Caco-2 (cell line): ENCODE results near the gene PIAS3. TPM values are rescaled to one million over a fixed set of nuclear protein-coding genes. Genes with fewer than 3 reads are reported as not detected.
"Not testable (repeated sequence)": the region's sequence is repeated elsewhere in the genome, so short reads cannot be mapped to it uniquely, and the experiment has no call there.

Experiments
- BruUV-seq: library from RNA; stranded (reverse); fragments of 400-500 nt; replicated peaks from 2 replicates; lab custom pipeline; 2021; lab: Mats Ljungman, UMichigan
- CTCF ChIA-PET: fragments of 300-600 bp; sonication (Branson Sonifier 250); formaldehyde crosslinking; loops from one replicate; lab custom pipeline; 2022; ENCODE audit warnings: antibody characterized with exemption; lab: Charles Lee
- POLR2A ChIA-PET: fragments of 300-600 bp; sonication (Branson Sonifier 250); formaldehyde crosslinking; loops from one replicate; lab custom pipeline; 2022; ENCODE audit warnings: antibody characterized with exemption; lab: Charles Lee
- DNase-seq, 2 experiments: peaks; one replicate each; pipeline versions ENCODE4 v3.0.0 to v3.0.0-alpha.2; 2020 to 2022
- H3K27me3 ChIP-seq: replicated peaks from 2 replicates; pipeline ENCODE4 v1.6.0; 2011; ENCODE audit warnings: low read length; ENCODE audit not compliant: control insufficient read depth, insufficient read depth
- H3K36me3 ChIP-seq: 2 replicates; pipeline ENCODE4 v1.5.1; 2011; ENCODE audit warnings: low read length; ENCODE audit not compliant: control insufficient read depth, insufficient read depth
- H3K4me1 ChIP-seq: fragments of 250-450 bp; sonication (Bioruptor Pico); 2 replicates; pipeline ENCODE4 v1.5.1; 2020; ENCODE audit warnings: mild to moderate bottlenecking
- H3K4me3 ChIP-seq: 2 replicates; pipeline ENCODE4 v1.5.1; 2011; ENCODE audit warnings: low read depth, mild to moderate bottlenecking, control low read depth, low read length
- H3K9me3 ChIP-seq: fragments of 250-450 bp; sonication (Bioruptor Pico); 2 replicates; pipeline ENCODE4 v1.5.1; 2020; ENCODE audit warnings: mild to moderate bottlenecking, moderate library complexity
- H3K27ac Mint-ChIP-seq: one replicate; pipeline ENCODE4 v1.8.0; 2022; ENCODE audit warnings: mixed read lengths; ENCODE audit not compliant: unreplicated experiment
- H3K27me3 Mint-ChIP-seq: one replicate; pipeline ENCODE4 v1.8.0; 2022; ENCODE audit warnings: mixed read lengths; ENCODE audit not compliant: insufficient read depth, unreplicated experiment
- H3K36me3 Mint-ChIP-seq: one replicate; pipeline ENCODE4 v1.8.0; 2022; ENCODE audit warnings: mild to moderate bottlenecking, mixed read lengths; ENCODE audit not compliant: insufficient read depth, unreplicated experiment
- H3K4me1 Mint-ChIP-seq: one replicate; pipeline ENCODE4 v1.8.0; 2022; ENCODE audit warnings: low read depth, mixed read lengths; ENCODE audit not compliant: unreplicated experiment
- H3K4me3 Mint-ChIP-seq: one replicate; pipeline ENCODE4 v1.8.0; 2022; ENCODE audit warnings: mild to moderate bottlenecking, moderate library complexity, mixed read lengths; ENCODE audit not compliant: unreplicated experiment
- H3K9me3 Mint-ChIP-seq: one replicate; pipeline ENCODE4 v1.8.0; 2022; ENCODE audit warnings: mixed read lengths; ENCODE audit not compliant: unreplicated experiment
- CTCF ChIP-seq, 2 experiments: fragments of 200-600 bp in 1 of 2; IDR thresholded peaks; 1 replicate in 1 of 2; 2 replicates in 1 of 2; pipeline versions ENCODE4 v1.5.1 to v1.8.0; 2011 to 2022; ENCODE audit warnings: antibody characterized with exemption in 1 of 2, control low read depth in 1 of 2, inconsistent platforms in 1 of 2, low read depth in 1 of 2, low read length in 1 of 2, mild to moderate bottlenecking in 1 of 2, moderate library complexity in 1 of 2; ENCODE audit not compliant: insufficient read depth in 1 of 2, severe bottlenecking in 1 of 2, unreplicated experiment in 1 of 2
- intact Hi-C: fragments of 100-400 bp; cut with micrococcal nuclease; formaldehyde crosslinking; loops from one replicate; pipeline ENCODE4 v1.10.0; 2022; ENCODE audit not compliant: unreplicated experiment
- total RNA-seq: library from RNA; stranded (reverse); gene quantifications from 2 replicates; pipeline ENCODE4 v1.2.3, GENCODE V29; 2022

PIAS3 gene
- total RNA-seq, 1 experiment from 2014 or later, result 22.0 TPM

GRCh38 chr1:145823565-145824498 is 35.0 kb downstream of the PIAS3 start, which contains the start of the genes POLR3C and RNF115:
Gene POLR3C (plus strand): TSS chr1:145824200. CDS start chr1:145825777, 1,577 bp downstream.
Gene RNF115 (minus strand): TSS chr1:145824095. CDS start chr1:145823873, 222 bp downstream.
- H3K9me3 ChIP-seq, result no peaks in the 10 kb centered on the region
- H3K4me1 Mint-ChIP-seq, result no peaks in the 10 kb centered on the region
- TF ChIP-seq CTCF (IDR thresholded peaks at IDR 0.05; ENCODE audit: insufficient read depth in 1 of 2, low read depth in 1 of 2, low read length in 1 of 2, severe bottlenecking in 1 of 2, unreplicated experiment in 1 of 2), result no peak
- H3K27ac Mint-ChIP-seq, result peak within 1 kb of the TSS; percentile 97
- peak within 1 kb of the TSS; percentile 64 for H3K4me3 ChIP-seq
- ChIA-PET POLR2A (interaction anchor here (0.6 to 1.5 kb wide), 7 partner anchors 10 to 117 kb away, joined by 3 to 7 read pairs (median 4); partner anchors contain the start of genes PDZK1 and PIAS3), CTCF (interaction anchor here (0.8 to 2.5 kb wide), 2 partner anchors 21 kb away, joined by 5 to 11 read pairs; partner anchors contain the start of gene NUDT17)
- no peaks in the 10 kb centered on the region for H3K36me3 ChIP-seq
- no peaks in the 10 kb centered on the region for H3K27me3 ChIP-seq
- H3K9me3 Mint-ChIP-seq, result no peaks in the 10 kb centered on the region
- intact Hi-C loops, result loop anchor here (1.0 to 5.0 kb wide), 2 partner anchors 42 to 84 kb away; no protein-coding TSS in a partner anchor
- no TSS peak for BruUV-seq
- peaks cover 33% of the 10 kb centered on the region for H3K36me3 Mint-ChIP-seq
- H3K27me3 Mint-ChIP-seq, result no peaks in the 10 kb centered on the region
- no peaks in the 10 kb centered on the region for H3K4me1 ChIP-seq
- H3K4me3 Mint-ChIP-seq, result peak within 1 kb of the TSS; percentile 98
- peak; percentile 90 to 93 for DNase-seq

DNA sequence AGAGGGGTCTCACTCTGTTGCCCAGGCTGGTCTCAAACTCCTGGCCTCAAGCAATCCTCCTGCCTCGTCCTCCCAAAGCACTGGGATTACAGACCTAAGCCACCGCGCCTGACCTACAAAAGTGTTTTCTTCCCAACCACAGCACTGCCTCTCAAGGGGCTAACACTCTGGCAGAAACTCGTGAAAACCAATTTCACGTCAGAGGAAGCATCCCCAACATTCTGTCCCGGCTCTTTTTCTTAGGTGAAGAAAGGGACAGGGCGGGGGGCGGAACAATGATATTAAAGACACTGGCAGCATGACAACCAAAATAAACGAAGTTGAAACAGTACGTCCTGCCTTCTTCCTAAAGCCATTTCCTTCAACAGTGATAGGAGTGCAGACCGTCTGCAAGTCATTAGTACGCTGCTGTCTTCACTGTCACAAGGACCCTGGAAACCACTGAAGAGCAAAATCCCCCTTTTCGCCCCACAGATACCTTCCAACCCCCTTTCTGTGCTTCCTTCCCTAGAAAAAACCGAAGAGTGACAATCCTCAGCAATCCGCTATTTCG is 36.0 kb downstream of the PIAS3 start:
- H3K36me3 ChIP-seq, H3K4me1 ChIP-seq, H3K4me1 Mint-ChIP-seq, H3K27me3 Mint-ChIP-seq, DNase-seq, H3K9me3 Mint-ChIP-seq, POLR2A ChIA-PET, H3K9me3 ChIP-seq, H3K27me3 ChIP-seq, CTCF ChIA-PET: not testable (repeated sequence)
- peak overlapping the region; percentile 18; the same call in 1 of the 2 replicates for H3K4me3 ChIP-seq
- TSS peak; percentile 46 for BruUV-seq
- H3K36me3 Mint-ChIP-seq, result peaks cover 23% of the 10 kb centered on the region
- intact Hi-C loops, result loop anchor here (5.0 kb wide), 1 partner anchor 41 kb away; no protein-coding TSS in a partner anchor
- H3K4me3 Mint-ChIP-seq, result peak overlapping the region; percentile 98
- peak overlapping the region; percentile 97 for H3K27ac Mint-ChIP-seq

DNA sequence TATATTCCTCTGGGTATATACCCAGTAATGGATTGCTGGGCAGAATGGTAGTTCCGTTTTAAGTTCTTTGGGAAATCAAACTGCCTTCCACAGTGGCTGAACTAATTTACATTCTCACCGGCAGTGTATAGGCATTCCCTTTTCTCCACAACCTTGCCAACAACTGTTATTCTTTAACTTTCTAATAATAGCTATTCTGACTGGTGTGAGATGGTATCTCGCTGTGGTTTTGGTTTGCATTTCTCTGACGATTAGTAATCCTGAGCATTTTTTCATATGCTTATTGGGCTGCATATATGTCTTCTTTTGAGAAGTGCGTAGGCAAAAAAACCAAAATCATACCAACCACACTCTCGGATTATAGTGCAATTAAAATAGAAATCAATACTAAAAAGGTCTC is 40.8 kb downstream of the PIAS3 start:
- CTCF ChIA-PET, H3K27me3 Mint-ChIP-seq, H3K27me3 ChIP-seq, H3K4me3 Mint-ChIP-seq, H3K27ac Mint-ChIP-seq, DNase-seq, BruUV-seq, H3K36me3 Mint-ChIP-seq, intact Hi-C loops, H3K9me3 ChIP-seq, H3K9me3 Mint-ChIP-seq, H3K4me1 Mint-ChIP-seq, H3K4me1 ChIP-seq, H3K4me3 ChIP-seq, POLR2A ChIA-PET, H3K36me3 ChIP-seq: not testable (repeated sequence)

- CTCF ChIA-PET, H3K4me1 Mint-ChIP-seq, H3K27me3 Mint-ChIP-seq, H3K4me3 ChIP-seq, H3K27ac Mint-ChIP-seq, H3K27me3 ChIP-seq, H3K4me3 Mint-ChIP-seq, H3K9me3 Mint-ChIP-seq, DNase-seq, H3K36me3 Mint-ChIP-seq, intact Hi-C loops, BruUV-seq, H3K36me3 ChIP-seq, H3K4me1 ChIP-seq, H3K9me3 ChIP-seq, POLR2A ChIA-PET: not testable (repeated sequence)
Observed at GRCh38 chr1:145812977-145813810, 45.7 kb downstream of the PIAS3 start.
